Erythroblast (primary cell): Measurements from ENCODE around the gene CUX1.

Experiments
- GATA1 ChIP-seq: IDR thresholded peaks from 2 replicates; pipeline ENCODE4 v1.6.1; 2011; ENCODE audit warnings: low read depth, mild to moderate bottlenecking, control low read depth, low read length, moderate library complexity
- POLR2A ChIP-seq: IDR thresholded peaks from 2 replicates; pipeline ENCODE4 v1.6.1; 2011; ENCODE audit warnings: mild to moderate bottlenecking, low read length

DNA sequence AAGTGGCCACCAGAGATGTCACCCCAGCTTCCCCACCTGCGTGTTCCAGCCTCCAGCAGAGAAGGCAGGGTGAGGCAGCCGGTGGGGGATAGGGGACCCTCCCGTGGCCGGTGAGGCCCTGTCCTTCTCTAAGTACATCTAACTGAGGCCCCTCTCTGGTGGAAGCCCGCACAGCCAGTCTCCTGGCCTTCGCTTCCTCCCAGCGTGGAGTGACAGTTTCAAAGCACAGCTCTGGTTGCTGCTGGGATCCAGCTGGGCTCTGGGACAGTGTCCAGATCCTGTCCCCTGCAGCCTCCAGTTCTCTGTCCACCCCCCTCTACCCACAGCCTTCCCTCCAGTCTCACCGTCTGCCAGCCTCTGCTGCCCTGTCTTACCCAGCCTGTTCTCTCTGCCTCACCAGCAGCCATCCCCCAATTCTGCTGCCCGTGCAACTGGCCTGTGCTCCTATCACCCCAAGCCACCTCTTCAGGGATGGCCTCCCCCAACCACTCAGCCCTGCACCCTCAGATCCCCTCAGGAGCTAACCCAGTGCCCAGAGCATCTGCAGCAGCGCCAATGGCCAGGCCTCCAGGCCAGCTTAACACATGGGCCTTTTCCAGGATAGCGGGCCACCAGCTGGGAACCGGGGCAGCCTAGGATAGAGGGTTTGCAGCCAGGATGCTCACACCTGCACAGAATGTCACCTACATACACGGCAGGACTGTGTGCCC lies 452.9 kb downstream of the CUX1 start:
- TF ChIP-seq GATA1 = no peak
- no peak for TF ChIP-seq POLR2A
